HL-60 (cell line): ENCODE data around the gene COL23A1.

ENCODE experiments used
- CTCF ChIP-seq: IDR thresholded peaks from one replicate; pipeline ENCODE4 v1.5.1; 2011; ENCODE audit warnings: low read length, control low read depth, inconsistent platforms; ENCODE audit not compliant: insufficient read depth
- GABPA ChIP-seq: IDR thresholded peaks from 2 replicates; pipeline ENCODE4 v1.6.1; 2012; ENCODE audit warnings: low read depth
- POLR2AphosphoS5 ChIP-seq: IDR thresholded peaks from 2 replicates; pipeline ENCODE4 v1.6.1; 2012; ENCODE audit warnings: low read depth
- REST ChIP-seq: IDR thresholded peaks from 2 replicates; pipeline ENCODE4 v1.6.1; 2012; ENCODE audit warnings: low read depth; ENCODE audit not compliant: insufficient replicate concordance

GRCh38 chr5:178478370-178478769, 111.8 kb downstream of the COL23A1 start:
- TF ChIP-seq CTCF (no peak), POLR2AphosphoS5 (no peak), REST (no peak), GABPA (no peak)
